Retinal pigment epithelial cell (primary cell): ENCODE data around the gene EIF3F.

Experiments used
- DNase-seq: peaks from one replicate; pipeline ENCODE4 v3.0.0-alpha.2; 2010; ENCODE audit warnings: low read depth
- H3K4me3 ChIP-seq: 2 replicates; pipeline ENCODE4 v1.5.1; 2011; ENCODE audit warnings: mild to moderate bottlenecking, low read length, control low read depth, moderate library complexity
- CTCF ChIP-seq: conservative IDR thresholded peaks from 2 replicates; pipeline ENCODE4 v1.5.1; 2011; ENCODE audit warnings: low read depth, low read length, control low read depth, inconsistent platforms

Gene EIF3F

GRCh38 chr11:8034604-8035190, 47.6 kb downstream of the EIF3F start:
- no peak overlapping the region for H3K4me3 ChIP-seq
- TF ChIP-seq CTCF, result no peak
- DNase-seq, result no peak

- no peak for DNase-seq
- H3K4me3 ChIP-seq, result no peak overlapping the region
- TF ChIP-seq CTCF, result no peak
Measured at GRCh38 chr11:8035200-8035855, 48.2 kb downstream of the EIF3F start.

GRCh38 chr11:8036002-8036802, 49.1 kb downstream of the EIF3F start:
- H3K4me3 ChIP-seq, result no peak overlapping the region
- DNase-seq, result no peak
- TF ChIP-seq CTCF, result no peak

GRCh38 chr11:8036986-8037385, 49.8 kb downstream of the EIF3F start:
- no peak overlapping the region for H3K4me3 ChIP-seq
- DNase-seq, result no peak
- TF ChIP-seq CTCF, result no peak

GRCh38 chr11:8038393-8038792, 51.3 kb downstream of the EIF3F start:
- no peak for DNase-seq
- TF ChIP-seq CTCF, result no peak
- H3K4me3 ChIP-seq, result no peak overlapping the region

- TF ChIP-seq CTCF, result no peak
- no peak overlapping the region for H3K4me3 ChIP-seq
- no peak for DNase-seq
Measured at GRCh38 chr11:8038811-8039529, 51.8 kb downstream of the EIF3F start.
